HG03342 (cell line): ENCODE measurements around the gene ST14.
"Not testable (repeated sequence)": the region's sequence is repeated elsewhere in the genome, so short reads cannot be mapped to it uniquely, and the experiment has no call there.

Source experiments
- ATAC-seq: cut with Tn5 transposase; IDR thresholded peaks from one replicate; pipeline ENCODE4 v1.9.1; 2021; ENCODE audit warnings: mild to moderate bottlenecking, moderate library complexity; ENCODE audit not compliant: unreplicated experiment

The ST14 gene

DNA sequence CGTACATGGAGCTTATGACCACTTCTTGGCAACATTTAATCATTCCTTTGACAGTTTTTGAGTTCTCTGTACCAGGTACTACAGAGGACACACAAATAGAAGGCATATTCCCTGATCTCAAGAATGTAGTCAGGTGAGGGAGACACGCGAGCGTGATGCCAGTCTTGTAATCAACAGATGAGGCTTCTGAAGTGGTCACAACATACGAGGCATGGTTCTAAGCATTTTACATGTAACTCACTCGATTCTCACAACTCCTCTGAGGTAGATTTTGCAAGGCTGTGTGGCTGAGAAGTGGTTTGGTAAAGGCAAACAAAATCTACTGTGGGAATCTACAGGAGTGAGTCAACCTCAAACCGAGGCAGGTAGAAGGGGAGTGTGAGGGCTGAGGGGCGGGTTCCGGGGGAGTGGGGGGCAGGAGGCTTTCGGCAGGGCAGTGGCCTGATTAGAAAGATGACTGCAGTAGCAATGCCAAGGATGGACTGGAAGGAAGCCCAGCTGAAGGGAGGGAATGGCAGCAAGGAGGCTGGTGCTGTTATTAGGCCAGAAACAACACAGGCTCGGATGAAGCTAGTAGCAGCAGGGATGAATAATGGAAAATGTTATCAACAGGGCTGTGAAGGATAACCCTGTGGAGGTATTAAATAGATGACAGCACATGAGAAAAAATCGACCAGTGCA lies 63.8 kb downstream of the ST14 start:
- no peak for ATAC-seq

DNA sequence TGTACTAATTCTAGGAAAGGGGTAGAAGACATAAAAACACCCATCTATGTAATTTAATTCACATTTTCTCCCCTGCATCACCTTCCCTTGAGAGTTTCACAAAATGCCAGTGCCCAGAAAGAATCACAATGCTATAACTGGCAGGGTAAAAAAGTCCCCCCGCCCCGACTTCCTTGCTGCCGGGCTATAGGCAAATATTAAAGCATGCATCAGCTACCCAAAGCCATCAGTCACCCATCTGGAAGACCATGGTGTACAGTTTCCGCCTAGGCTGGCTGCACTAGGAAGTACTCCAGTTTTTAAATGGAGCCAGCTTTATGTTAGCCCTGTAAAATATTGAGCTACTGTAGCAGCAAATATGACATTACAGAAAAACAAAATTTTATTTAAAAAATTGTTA lies 67.8 kb downstream of the ST14 start:
- ATAC-seq = no peak

GRCh38 chr11:130233486-130233885 lies 73.9 kb downstream of the ST14 start:
- peak; percentile 39 for ATAC-seq

DNA sequence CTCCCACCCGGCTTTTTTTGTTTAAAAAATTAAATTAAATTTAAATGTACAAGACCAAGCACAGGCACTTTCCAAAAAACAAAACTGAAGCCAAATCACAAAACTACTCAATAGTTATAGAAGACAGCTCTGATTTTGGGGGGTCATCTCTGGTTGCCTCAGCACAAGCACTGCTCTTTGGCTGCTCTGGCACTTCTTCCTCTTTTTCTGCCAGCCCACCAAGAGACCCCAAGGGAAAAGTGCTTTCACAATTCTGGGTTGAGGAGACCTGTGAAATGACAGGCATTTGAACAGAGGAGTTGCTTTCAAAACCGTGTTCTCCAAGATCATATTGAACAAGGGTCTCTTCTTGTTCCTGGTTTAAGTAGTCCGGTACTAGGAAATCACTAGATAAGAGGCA lies 74.3 kb downstream of the ST14 start:
- ATAC-seq = not testable (repeated sequence)

GRCh38 chr11:130234315-130234714 lies 74.7 kb downstream of the ST14 start:
- no peak for ATAC-seq

DNA sequence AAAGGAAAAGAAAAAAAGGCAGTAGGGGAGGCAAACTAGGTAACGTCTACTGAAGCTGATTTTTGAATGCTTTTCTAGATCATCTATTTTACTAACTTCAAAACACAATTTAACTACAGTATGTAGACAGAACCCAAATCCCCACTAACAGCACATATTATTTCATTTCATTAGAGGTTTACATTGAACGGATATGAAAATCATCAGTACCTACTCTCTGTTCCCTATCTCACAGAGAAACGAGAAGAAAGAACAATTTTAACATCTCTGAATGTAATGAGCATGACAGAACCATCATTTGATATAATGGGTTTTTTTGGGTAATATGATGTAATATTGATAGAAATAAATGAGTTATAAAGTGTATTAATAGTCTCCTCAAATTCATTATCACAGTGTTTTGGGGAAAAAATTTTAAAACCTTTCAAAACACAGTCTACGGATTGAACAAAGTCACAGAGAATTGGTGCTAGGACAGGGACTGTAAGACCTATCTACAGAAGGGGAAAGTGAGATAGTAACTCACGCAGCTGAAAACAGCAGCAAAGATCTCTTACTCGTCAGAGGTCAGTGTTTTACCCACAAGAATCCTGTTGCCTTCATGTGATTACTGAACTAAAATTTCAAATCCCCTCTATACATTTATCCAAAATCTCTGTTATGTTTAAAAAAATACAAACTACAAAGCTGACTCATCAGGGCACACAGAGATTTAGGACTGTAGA lies 77.9 kb downstream of the ST14 start:
- ATAC-seq = no peak

DNA sequence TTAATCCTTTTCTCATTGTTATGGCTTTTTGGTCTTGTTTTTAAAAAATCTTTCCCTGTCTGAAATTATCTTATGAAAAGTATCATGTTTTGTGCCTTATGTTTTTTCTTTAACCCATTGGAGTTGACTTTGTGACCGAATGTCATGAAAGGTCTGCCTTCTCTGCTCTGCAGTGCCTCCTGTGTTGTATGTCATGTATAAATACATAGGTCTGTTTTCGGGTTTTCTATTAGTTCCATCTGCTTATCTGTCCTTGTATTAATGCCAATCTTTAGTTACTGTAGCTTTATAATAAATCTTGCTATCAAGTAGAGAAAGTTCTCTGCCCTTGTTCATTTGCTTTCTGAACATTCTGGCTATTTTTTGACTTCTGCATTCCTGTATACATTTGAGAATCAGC lies 82.1 kb downstream of the ST14 start:
- ATAC-seq = no peak

- peak; percentile 81 for ATAC-seq
These were observed 84.2 kb downstream of the ST14 start for GRCh38 chr11:130243816-130244215.

GRCh38 chr11:130244848-130245247 lies 85.3 kb downstream of the ST14 start:
- no peak for ATAC-seq

DNA sequence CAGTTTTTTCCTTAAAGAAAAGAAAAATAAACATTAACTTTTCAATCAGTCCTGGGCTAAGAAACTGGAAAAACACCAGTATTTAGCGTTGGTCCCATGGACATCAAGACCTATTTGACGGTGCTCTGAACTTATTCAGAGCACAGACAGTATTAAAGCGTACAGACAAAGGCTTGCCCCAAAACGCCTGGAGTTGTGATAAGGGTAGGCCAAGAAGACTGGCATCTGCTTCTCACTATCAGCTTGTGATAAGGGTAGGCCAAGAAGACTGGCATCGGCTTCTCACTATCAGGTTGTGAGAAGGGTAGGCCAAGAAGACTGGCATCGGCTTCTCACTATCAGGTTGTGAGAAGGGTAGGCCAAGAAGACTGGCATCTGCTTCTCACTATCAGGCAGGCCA lies 85.8 kb downstream of the ST14 start:
- ATAC-seq = not testable (repeated sequence)

- no peak for ATAC-seq
These were observed 86.7 kb downstream of the ST14 start for GRCh38 chr11:130246270-130246669.

DNA sequence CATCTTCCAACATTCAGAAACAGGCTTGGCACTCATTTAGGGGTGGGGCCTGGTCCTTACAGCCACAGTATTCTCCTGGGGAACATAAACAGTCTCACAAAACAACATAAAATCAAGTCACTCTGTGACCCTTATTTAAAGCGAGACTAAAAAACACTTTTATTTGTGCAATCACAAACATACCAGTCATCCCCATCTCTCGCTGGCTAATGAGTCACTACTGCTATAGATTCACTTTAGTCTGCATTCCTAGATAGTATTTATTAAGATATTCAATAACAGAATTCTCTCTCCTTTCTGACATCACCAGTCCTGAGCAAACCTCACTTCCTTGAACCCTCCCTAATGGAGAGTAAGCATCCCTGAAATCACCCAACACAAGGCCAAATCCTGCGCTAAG lies 87.2 kb downstream of the ST14 start:
- no peak for ATAC-seq

DNA sequence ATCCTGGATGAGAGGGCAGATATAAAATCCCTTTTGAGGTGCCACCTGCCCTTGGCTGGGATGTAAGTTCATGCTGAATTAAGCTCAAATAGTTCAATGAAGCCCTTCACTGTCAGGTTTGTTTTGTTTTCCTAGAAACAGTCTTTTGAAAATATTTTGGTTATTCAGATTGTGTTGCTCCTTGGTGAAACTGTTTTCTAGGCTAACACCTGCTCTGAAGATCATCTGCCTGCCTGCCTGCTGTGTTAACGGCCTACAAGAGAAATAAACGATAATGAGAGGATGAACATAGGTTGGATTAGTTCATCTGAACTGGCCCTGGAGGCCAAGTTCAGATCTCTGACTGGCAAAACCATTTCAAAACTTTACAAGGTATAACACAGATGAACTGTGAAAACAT lies 87.7 kb downstream of the ST14 start:
- no peak for ATAC-seq

DNA sequence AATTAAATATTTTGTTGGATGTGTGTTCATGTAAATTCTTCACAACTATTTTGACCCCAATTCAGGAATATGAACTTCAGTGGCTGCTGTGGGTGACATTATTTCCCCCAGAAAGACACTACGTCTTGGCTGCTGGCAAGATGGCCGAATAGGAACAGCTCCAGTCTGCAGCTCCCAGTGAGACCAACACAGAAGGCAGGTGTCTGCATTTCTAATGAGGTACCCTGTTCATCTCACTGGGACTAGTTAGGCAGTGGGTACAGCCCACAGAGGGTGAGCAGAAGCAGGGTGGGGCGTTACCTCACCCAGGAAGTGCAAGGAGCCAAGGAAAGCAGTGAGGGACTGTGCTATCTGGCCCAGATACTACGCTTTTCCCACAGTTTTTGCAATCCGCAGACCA lies 89.8 kb downstream of the ST14 start:
- no peak for ATAC-seq

- not testable (repeated sequence) for ATAC-seq
These were observed 90.3 kb downstream of the ST14 start for GRCh38 chr11:130249929-130250328.

DNA sequence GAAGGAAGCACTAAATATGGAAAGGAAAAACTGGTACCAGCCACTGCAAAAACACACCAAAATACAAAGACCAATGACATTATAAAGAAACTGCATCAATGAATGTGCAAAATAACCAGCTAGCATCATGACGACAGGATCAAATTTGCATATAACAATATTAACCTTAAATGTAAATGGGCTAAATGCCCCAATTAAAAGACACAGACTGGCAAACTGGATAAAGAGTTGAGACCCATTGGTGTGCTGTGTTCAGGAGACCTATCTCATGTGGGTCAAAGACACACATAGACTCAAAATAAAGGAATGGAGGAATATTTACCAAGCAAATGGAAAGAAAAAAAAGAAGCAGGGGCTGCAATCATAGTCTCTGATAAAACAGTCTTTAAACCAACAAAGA lies 92.2 kb downstream of the ST14 start:
- not testable (repeated sequence) for ATAC-seq
